ENCODE measurements around the gene FAM210B. TPM values are rescaled to one million over a fixed set of nuclear protein-coding genes. Genes with fewer than 3 reads are reported as not detected.
"Not testable (repeated sequence)": the region's sequence is repeated elsewhere in the genome, so short reads cannot be mapped to it uniquely, and the experiment has no call there.

The FAM210B gene
- total RNA-seq, 1 donor from 2014 or later = 30.8 TPM

DNA sequence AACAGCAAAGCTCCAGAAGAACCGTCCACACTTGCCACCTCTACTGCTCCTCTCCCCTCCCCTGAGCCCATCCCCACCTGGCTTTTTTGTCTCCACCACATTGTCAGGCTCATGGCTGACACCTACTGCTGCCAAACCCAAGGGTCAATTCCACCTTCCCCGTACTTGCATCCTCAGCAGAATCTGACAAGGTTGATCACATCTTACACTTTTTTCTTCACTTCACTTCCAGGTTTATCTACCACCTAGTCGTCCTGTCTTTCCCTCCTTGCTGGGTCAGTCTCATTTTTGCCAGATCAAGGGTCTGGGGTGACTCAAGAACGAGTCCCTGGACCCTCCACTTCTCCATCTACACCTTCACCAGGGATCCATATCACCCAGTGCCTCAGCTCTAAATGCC is 30.1 kb downstream of the FAM210B start:
- Mint-ChIP-seq H3K4me1 (peaks cover 31% of the 10 kb centered on the region), H3K4me3 (peak overlapping the region; percentile 33), H3K27me3 (ENCODE audit: low read depth) (no peaks in the 10 kb centered on the region), H3K27ac (ENCODE audit: unreplicated experiment) (peak overlapping the region; percentile 88), H3K9me3 (no peaks in the 10 kb centered on the region), H3K36me3 (ENCODE audit: low read depth) (peaks cover 19% of the 10 kb centered on the region)
- TF ChIP-seq, protein P1, sequence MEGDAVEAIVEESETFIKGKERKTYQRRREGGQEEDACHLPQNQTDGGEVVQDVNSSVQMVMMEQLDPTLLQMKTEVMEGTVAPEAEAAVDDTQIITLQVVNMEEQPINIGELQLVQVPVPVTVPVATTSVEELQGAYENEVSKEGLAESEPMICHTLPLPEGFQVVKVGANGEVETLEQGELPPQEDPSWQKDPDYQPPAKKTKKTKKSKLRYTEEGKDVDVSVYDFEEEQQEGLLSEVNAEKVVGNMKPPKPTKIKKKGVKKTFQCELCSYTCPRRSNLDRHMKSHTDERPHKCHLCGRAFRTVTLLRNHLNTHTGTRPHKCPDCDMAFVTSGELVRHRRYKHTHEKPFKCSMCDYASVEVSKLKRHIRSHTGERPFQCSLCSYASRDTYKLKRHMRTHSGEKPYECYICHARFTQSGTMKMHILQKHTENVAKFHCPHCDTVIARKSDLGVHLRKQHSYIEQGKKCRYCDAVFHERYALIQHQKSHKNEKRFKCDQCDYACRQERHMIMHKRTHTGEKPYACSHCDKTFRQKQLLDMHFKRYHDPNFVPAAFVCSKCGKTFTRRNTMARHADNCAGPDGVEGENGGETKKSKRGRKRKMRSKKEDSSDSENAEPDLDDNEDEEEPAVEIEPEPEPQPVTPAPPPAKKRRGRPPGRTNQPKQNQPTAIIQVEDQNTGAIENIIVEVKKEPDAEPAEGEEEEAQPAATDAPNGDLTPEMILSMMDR (conservative IDR thresholded peaks at IDR 0.05) = no peak
- no peak for DNase-seq (ENCODE audit: low read depth, low spot score)

DNA sequence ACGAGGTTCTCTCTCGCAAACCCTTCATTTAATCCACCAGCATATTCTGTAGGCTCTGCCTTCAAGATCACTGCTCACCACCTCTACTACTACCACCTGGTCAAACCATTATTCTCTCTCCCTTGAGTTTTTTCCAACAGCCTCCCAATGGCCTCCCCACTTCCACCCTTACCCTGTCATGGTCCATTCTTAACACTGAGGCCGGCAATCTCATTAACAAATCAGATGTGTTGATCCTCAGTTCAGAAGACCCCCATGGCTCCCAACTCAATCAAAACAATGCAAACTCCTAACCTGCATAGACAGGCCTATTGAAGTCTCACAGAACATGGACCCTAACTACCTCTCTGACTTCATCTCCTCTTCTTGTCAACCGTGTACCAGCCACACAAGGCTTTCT is 31.0 kb downstream of the FAM210B start:
- Mint-ChIP-seq H3K4me3 (peak overlapping the region; percentile 79), H3K27ac (ENCODE audit: unreplicated experiment) (no peak overlapping the region), H3K36me3 (ENCODE audit: low read depth) (peaks cover 17% of the 10 kb centered on the region), H3K4me1 (peaks cover 33% of the 10 kb centered on the region), H3K9me3 (no peaks in the 10 kb centered on the region), H3K27me3 (ENCODE audit: low read depth) (no peaks in the 10 kb centered on the region)
- TF ChIP-seq, protein P1 (conservative IDR thresholded peaks at IDR 0.05) = no peak
- no peak for DNase-seq (ENCODE audit: low read depth, low spot score)

DNA sequence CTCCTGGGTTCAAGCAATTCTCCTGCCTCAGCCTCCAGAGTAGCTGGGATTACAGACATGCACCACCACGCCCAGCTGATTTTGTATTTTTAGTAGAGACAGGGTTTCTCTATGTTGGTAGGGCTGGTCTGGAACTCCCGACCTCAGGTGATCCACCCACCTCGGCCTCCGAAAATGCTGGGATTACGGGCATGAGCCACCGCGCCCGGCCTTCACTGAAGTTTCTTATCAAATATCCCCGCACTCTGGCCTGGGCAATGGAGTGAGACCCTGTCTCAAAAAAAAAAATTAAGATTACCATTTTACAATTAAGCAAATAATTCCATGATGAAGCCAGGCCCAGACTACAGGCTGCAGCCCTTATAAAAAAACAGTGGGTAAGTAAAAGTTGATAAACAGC is 31.6 kb downstream of the FAM210B start:
- peaks cover 16% of the 10 kb centered on the region for H3K36me3 Mint-ChIP-seq (ENCODE audit: low read depth)
- DNase-seq (ENCODE audit: low read depth, low spot score); H3K27ac Mint-ChIP-seq (ENCODE audit: unreplicated experiment); H3K4me3 Mint-ChIP-seq; H3K9me3 Mint-ChIP-seq; H3K27me3 Mint-ChIP-seq (ENCODE audit: low read depth): not testable (repeated sequence)
- peaks cover 33% of the 10 kb centered on the region for H3K4me1 Mint-ChIP-seq

DNA sequence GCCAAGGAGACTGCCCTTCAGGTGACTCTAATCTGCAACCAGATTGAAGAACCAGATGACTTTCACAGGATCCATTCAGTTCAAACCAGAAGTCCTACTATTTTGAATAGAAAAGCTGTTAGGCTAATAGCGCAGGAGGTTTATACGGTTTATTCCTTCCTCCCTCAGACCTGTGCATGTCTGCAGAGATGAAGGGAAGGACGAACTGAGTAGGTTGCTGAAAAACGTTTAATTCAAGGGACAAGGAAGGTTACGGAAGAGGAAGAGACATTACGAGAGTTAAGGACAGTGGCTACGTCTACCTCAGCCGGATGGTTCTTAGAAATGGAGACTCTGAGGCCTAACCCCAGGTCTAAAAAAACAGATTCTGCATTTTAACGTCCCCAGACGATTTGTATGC is 32.3 kb downstream of the FAM210B start:
- DNase-seq (ENCODE audit: low read depth, low spot score) = no peak
- TF ChIP-seq, protein P1 (conservative IDR thresholded peaks at IDR 0.05) = no peak
- Mint-ChIP-seq H3K36me3 (ENCODE audit: low read depth) (peaks cover 15% of the 10 kb centered on the region), H3K27me3 (ENCODE audit: low read depth) (no peaks in the 10 kb centered on the region), H3K9me3 (no peaks in the 10 kb centered on the region), H3K4me3 (no peak overlapping the region), H3K27ac (ENCODE audit: unreplicated experiment) (no peak overlapping the region), H3K4me1 (peaks cover 33% of the 10 kb centered on the region)

DNA sequence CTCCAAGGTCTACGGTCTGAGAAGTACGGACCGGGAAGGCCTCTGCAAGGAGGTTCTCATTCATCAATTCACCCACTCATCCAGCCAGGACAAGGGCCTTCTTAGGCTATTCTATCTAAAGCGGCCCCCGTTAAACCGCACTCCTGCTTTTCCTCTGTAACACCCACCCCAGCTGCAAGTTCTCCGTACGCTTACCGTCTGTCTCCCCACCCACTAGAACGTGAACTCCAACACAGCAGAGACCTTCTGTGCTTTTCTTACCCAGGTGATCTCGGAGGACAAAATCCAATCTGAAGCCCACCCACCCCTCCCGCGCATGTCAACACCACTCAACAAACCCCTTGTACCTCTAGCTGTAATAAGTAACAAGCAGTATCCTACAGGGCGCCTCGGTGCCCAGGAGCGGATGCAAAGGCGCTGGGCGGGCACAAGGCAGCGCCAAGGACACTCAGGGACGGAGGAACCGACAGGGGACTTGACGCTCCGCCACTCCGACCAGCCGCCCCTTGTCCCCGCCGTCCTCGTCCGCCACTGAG is 32.9 kb downstream of the FAM210B start:
- Mint-ChIP-seq H3K4me1 (peaks cover 33% of the 10 kb centered on the region), H3K9me3 (no peaks in the 10 kb centered on the region), H3K27me3 (ENCODE audit: low read depth) (no peaks in the 10 kb centered on the region), H3K27ac (ENCODE audit: unreplicated experiment) (no peak overlapping the region), H3K4me3 (no peak overlapping the region), H3K36me3 (ENCODE audit: low read depth) (peaks cover 15% of the 10 kb centered on the region)
- TF ChIP-seq, protein P1 (conservative IDR thresholded peaks at IDR 0.05) = no peak
- DNase-seq (ENCODE audit: low read depth, low spot score) = no peak

DNA sequence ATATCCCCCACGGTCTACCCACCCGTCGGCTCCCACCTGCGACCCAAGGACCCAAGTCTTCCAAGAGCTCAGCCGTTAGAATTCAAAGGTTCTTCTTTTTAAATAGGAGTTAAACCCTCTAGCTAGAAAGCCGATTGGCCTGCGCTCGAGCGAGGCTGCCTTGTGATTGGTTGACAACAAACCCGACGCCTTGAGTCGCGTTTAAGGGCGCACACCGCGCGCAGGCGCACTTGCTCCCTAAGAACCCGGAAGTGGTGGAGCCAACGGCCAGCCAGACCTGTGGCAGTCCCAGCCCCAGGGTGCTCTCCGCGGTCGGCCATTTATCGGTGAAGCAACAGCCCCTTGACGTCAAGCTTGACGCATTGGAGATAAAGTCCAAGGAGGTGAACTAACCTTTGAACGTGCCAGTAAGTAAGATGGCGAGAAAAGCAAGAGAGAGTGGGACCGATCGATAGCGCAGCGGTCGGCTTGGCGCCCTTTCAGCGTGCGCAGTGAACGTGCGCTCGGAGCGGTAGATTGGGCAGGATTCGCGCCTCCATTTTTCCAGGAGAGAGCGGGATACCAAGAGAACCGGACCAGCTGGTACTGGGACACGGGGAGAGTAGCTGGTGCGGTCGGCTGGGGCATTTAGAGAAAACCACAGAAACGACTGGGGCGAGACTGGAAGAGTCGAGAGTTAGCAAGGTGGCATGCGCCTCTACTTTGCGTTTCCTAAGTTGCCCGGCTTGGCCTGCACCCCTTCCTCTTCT is 33.5 kb downstream of the FAM210B start, which contains the start of the genes AURKA and CSTF1:
TSS of gene AURKA (minus strand) at position 84 of the 749 bp plus-strand sequence. CDS start 4,018 bp downstream, outside the sequence.
TSS of gene CSTF1 (plus strand) at position 514 of the 749 bp plus-strand sequence. CDS start 2,908 bp downstream, outside the sequence.
- Mint-ChIP-seq H3K9me3 (no peaks in the 10 kb centered on the region), H3K27ac (ENCODE audit: unreplicated experiment) (peak within 1 kb of the TSS; percentile 53), H3K27me3 (ENCODE audit: low read depth) (no peaks in the 10 kb centered on the region), H3K4me1 (peaks cover 33% of the 10 kb centered on the region), H3K4me3 (no peak within 1 kb of the TSS), H3K36me3 (ENCODE audit: low read depth) (peaks cover 18% of the 10 kb centered on the region)
- peak; percentile 96 for DNase-seq (ENCODE audit: low read depth, low spot score)
- TF ChIP-seq, protein P1 (conservative IDR thresholded peaks at IDR 0.05) = no peak

Measured in neural crest cell (in vitro differentiated cells).